Mesenchymal stem cell (in vitro differentiated cells and primary cell): ENCODE results near the gene MAP3K14.

Experiments used
- DNase-seq: peaks from one replicate; pipeline ENCODE4 v3.0.0-alpha.2; 2013
- H2AFZ ChIP-seq: one replicate; pipeline ENCODE4 v1.6.1; 2013; ENCODE audit warnings: low read depth, mild to moderate bottlenecking, control low read depth, inconsistent platforms, low read length, moderate library complexity
- H2AK5ac ChIP-seq: 2 replicates; pipeline ENCODE4 v1.6.1; 2013; ENCODE audit warnings: low read length, moderate library complexity, mild to moderate bottlenecking, inconsistent platforms; ENCODE audit not compliant: severe bottlenecking
- H2BK120ac ChIP-seq: one replicate; pipeline ENCODE4 v1.6.1; 2013; ENCODE audit warnings: low read depth, mild to moderate bottlenecking, inconsistent platforms, low read length, moderate library complexity
- H2BK12ac ChIP-seq, 2 experiments: one replicate each; pipeline ENCODE4 v1.6.1; 2013; ENCODE audit warnings: inconsistent platforms in 2 of 2, low read length in 2 of 2, mild to moderate bottlenecking in 2 of 2, moderate library complexity in 2 of 2, control low read depth in 1 of 2
- H2BK15ac ChIP-seq: one replicate; pipeline ENCODE4 v1.6.1; 2013; ENCODE audit warnings: mild to moderate bottlenecking, low read depth, inconsistent platforms; ENCODE audit not compliant: poor library complexity, severe bottlenecking
- H2BK5ac ChIP-seq: 2 replicates; pipeline ENCODE4 v1.6.1; 2013; ENCODE audit warnings: low read depth, mild to moderate bottlenecking, low read length, control low read depth, inconsistent platforms; ENCODE audit not compliant: poor library complexity, severe bottlenecking
- H3K14ac ChIP-seq, 2 experiments: one replicate each; pipeline ENCODE4 v1.6.1; 2013; ENCODE audit warnings: inconsistent platforms in 2 of 2, low read length in 2 of 2, control low read depth in 1 of 2, mild to moderate bottlenecking in 1 of 2, moderate library complexity in 1 of 2
- H3K18ac ChIP-seq, 2 experiments: one replicate each; pipeline ENCODE4 v1.6.1; 2013; ENCODE audit warnings: inconsistent platforms in 2 of 2, low read length in 2 of 2, control low read depth in 1 of 2, low read depth in 1 of 2, mild to moderate bottlenecking in 1 of 2
- H3K23ac ChIP-seq, 2 experiments: one replicate each; pipeline ENCODE4 v1.6.1; 2013; ENCODE audit warnings: inconsistent platforms in 2 of 2, low read length in 2 of 2, mild to moderate bottlenecking in 2 of 2, moderate library complexity in 2 of 2, control low read depth in 1 of 2
- H3K27ac ChIP-seq: 2 replicates; pipeline ENCODE4 v1.5.1; 2013; ENCODE audit warnings: mild to moderate bottlenecking, moderate library complexity, low read length, control low read depth, inconsistent platforms; ENCODE audit not compliant: poor library complexity, severe bottlenecking
- H3K27me3 ChIP-seq, 2 experiments: 2 replicates each; pipeline versions ENCODE4 v1.6.1 to v1.7.0; 2013; ENCODE audit warnings: low read length in 2 of 2, mild to moderate bottlenecking in 2 of 2, moderate library complexity in 2 of 2, control low read depth in 1 of 2, inconsistent platforms in 1 of 2; ENCODE audit not compliant: control insufficient read depth in 1 of 2, insufficient read depth in 1 of 2
- H3K36me3 ChIP-seq, 2 experiments: 2 replicates each; pipeline versions ENCODE4 v1.6.1 to v1.7.0; 2013; ENCODE audit warnings: low read length in 2 of 2, control low read depth in 1 of 2, inconsistent platforms in 1 of 2, low read depth in 1 of 2, mild to moderate bottlenecking in 1 of 2; ENCODE audit not compliant: insufficient read depth in 2 of 2, control insufficient read depth in 1 of 2
- H3K4ac ChIP-seq, 2 experiments: one replicate each; pipeline ENCODE4 v1.6.1; 2013; ENCODE audit warnings: inconsistent platforms in 2 of 2, low read length in 2 of 2, mild to moderate bottlenecking in 2 of 2, moderate library complexity in 2 of 2, control low read depth in 1 of 2, low read depth in 1 of 2
- H3K4me1 ChIP-seq: 2 replicates; pipeline ENCODE4 v1.6.1; 2013; ENCODE audit warnings: low read depth, low read length, control low read depth; ENCODE audit not compliant: control insufficient read depth, insufficient read depth
- H3K4me2 ChIP-seq: 2 replicates; pipeline ENCODE4 v1.6.1; 2013; ENCODE audit warnings: low read length, mild to moderate bottlenecking, inconsistent platforms; ENCODE audit not compliant: poor library complexity, severe bottlenecking
- H3K4me3 ChIP-seq, 2 experiments: 2 replicates each; pipeline versions ENCODE4 v1.5.1 to v1.7.0; 2013; ENCODE audit warnings: low read length in 2 of 2, mild to moderate bottlenecking in 2 of 2, control low read depth in 1 of 2, low read depth in 1 of 2; ENCODE audit not compliant: insufficient read depth in 1 of 2
- H3K79me1 ChIP-seq: replicated peaks from 2 replicates; pipeline ENCODE4 v1.6.1; 2013; ENCODE audit warnings: mild to moderate bottlenecking, control low read depth, low read length, inconsistent platforms; ENCODE audit not compliant: poor library complexity, severe bottlenecking
- H3K9ac ChIP-seq: 2 replicates; pipeline ENCODE4 v1.7.0; 2013; ENCODE audit warnings: mild to moderate bottlenecking, low read length, moderate library complexity
- H3K9me3 ChIP-seq: 2 replicates; pipeline ENCODE4 v1.7.0; 2013; ENCODE audit warnings: mild to moderate bottlenecking, low read length; ENCODE audit not compliant: control insufficient read depth
- H4K8ac ChIP-seq: one replicate; pipeline ENCODE4 v1.6.1; 2013; ENCODE audit warnings: inconsistent platforms, mild to moderate bottlenecking, low read length, moderate library complexity
- H4K91ac ChIP-seq: one replicate; pipeline ENCODE4 v1.6.1; 2013; ENCODE audit warnings: mild to moderate bottlenecking, low read length, inconsistent platforms
- WGBS: methylation state at CpG from one replicate; pipeline ENCODE4 v1.1.7; 2013; ENCODE audit warnings: mixed read lengths; 5-methylcytosine and 5-hydroxymethylcytosine counted together

MAP3K14 gene

DNA sequence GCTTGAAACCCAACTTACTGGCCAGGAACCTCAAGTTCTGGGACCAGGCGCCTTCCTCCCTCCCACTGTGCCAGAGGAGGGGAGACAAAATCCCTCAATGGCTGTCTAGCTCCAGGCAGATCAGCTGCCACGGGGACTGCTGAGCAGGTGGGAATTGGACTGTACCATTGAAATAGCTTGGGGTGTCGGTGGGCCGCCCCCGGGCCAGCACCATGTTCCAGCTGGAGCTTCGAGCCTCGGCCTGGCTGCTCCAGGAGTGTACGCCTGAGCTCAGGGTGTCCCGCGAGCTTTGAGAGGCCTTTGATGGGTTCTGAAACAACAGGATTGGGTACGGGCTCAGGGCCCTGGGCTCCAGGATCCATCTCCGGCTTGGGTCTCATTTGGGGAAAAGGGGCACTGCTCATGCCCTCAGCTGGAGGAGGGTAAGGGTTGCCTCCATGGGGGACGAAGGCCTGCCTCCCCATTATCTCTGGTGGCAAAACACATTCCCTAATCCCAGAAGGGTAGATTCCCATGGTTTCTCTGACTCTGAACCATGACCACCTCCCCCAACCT lies 50.4 kb downstream of the MAP3K14 start:
- Histone ChIP-seq H3K14ac (no peak overlapping the region), H3K79me1 (peaks cover 17% of the 10 kb centered on the region), H3K36me3 (peaks cover 68 to 89% of the 10 kb centered on the region in 2 experiments), H3K9ac (no peak overlapping the region), H2AK5ac (peak overlapping the region; percentile 22), H3K4me2 (no peak overlapping the region), H4K8ac (no peak overlapping the region), H3K18ac (no peak overlapping the region), H3K27me3 (peaks cover 0 to 25% of the 10 kb centered on the region in 2 experiments), H3K4me3 (no peak overlapping the region), H3K27ac (peak overlapping the region; percentile 67), H2BK12ac (no peak overlapping the region), H3K23ac (no peak overlapping the region), H2BK5ac (no peak overlapping the region), H3K4ac (no peak overlapping the region), H2AFZ (no peak overlapping the region), H3K9me3 (no peaks in the 10 kb centered on the region), H4K91ac (no peak overlapping the region), H2BK15ac (no peak overlapping the region), H2BK120ac (no peak overlapping the region), H3K4me1 (peaks cover 58% of the 10 kb centered on the region)
- no peak for DNase-seq
- WGBS, result 98% methylated on average over 12 of the region's 13 CpGs

GRCh38 chr17:45265821-45266220 lies 51.0 kb downstream of the MAP3K14 start:
- peaks cover 18% of the 10 kb centered on the region for H3K79me1 ChIP-seq
- H3K14ac ChIP-seq, result no peak overlapping the region
- H2BK12ac ChIP-seq, result no peak overlapping the region
- H2BK120ac ChIP-seq, result no peak overlapping the region
- H2BK15ac ChIP-seq, result no peak overlapping the region
- H4K91ac ChIP-seq, result no peak overlapping the region
- H4K8ac ChIP-seq, result no peak overlapping the region
- H3K27me3 ChIP-seq, result peaks cover 0 to 30% of the 10 kb centered on the region in 2 experiments
- peak overlapping the region; percentile 67 for H3K27ac ChIP-seq
- H3K18ac ChIP-seq, result no peak overlapping the region
- H3K23ac ChIP-seq, result no peak overlapping the region
- no peak overlapping the region for H3K4me3 ChIP-seq
- no peaks in the 10 kb centered on the region for H3K9me3 ChIP-seq
- peaks cover 58% of the 10 kb centered on the region for H3K4me1 ChIP-seq
- no peak overlapping the region for H2AK5ac ChIP-seq
- peak; percentile 73 for DNase-seq
- no CpG with 5 or more reads among the region's 1 CpG for WGBS
- H3K4ac ChIP-seq, result no peak overlapping the region
- H3K36me3 ChIP-seq, result peaks cover 64 to 89% of the 10 kb centered on the region in 2 experiments
- no peak overlapping the region for H3K9ac ChIP-seq
- H2AFZ ChIP-seq, result no peak overlapping the region
- no peak overlapping the region for H3K4me2 ChIP-seq
- H2BK5ac ChIP-seq, result no peak overlapping the region

GRCh38 chr17:45264988-45265387 lies 51.8 kb downstream of the MAP3K14 start:
- no peak overlapping the region for H3K18ac ChIP-seq
- H2BK120ac ChIP-seq, result no peak overlapping the region
- H4K91ac ChIP-seq, result no peak overlapping the region
- no peak overlapping the region for H2AFZ ChIP-seq
- no peak overlapping the region for H3K23ac ChIP-seq
- H2BK12ac ChIP-seq, result no peak overlapping the region
- H3K27ac ChIP-seq, result no peak overlapping the region
- 92% methylated on average over 8 of the region's 8 CpGs for WGBS
- no peak overlapping the region for H3K4ac ChIP-seq
- H3K4me1 ChIP-seq, result peaks cover 61% of the 10 kb centered on the region
- H3K36me3 ChIP-seq, result peaks cover 56 to 84% of the 10 kb centered on the region in 2 experiments
- peaks cover 0 to 34% of the 10 kb centered on the region in 2 experiments for H3K27me3 ChIP-seq
- no peak for DNase-seq
- no peaks in the 10 kb centered on the region for H3K9me3 ChIP-seq
- H3K4me2 ChIP-seq, result no peak overlapping the region
- no peak overlapping the region for H2AK5ac ChIP-seq
- no peak overlapping the region for H3K4me3 ChIP-seq
- H3K9ac ChIP-seq, result no peak overlapping the region
- H3K79me1 ChIP-seq, result peaks cover 13% of the 10 kb centered on the region
- H4K8ac ChIP-seq, result no peak overlapping the region
- no peak overlapping the region for H3K14ac ChIP-seq
- no peak overlapping the region for H2BK15ac ChIP-seq
- no peak overlapping the region for H2BK5ac ChIP-seq

DNA sequence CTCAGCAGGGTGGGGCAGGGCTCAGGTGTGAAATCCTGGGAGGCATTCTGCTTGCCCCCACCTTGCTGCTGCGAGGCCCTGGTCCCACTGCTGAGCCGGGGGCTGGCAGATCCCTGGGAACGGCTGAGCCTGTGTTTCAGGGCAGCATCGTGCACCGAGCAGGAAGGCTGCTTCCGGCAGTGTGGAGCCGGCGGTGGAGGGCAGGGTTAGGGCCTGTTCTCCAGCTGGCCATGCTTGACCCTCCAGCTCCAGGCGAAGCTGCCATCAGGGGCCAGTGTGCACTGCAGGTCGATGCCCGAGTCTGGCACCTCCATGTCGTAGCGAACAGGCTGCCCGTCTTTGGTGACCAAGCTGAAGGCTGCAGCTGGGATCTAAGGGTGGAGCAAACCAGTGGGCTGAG lies 52.4 kb downstream of the MAP3K14 start:
- no peak overlapping the region for H3K18ac ChIP-seq
- no peak overlapping the region for H3K27ac ChIP-seq
- no peak overlapping the region for H3K14ac ChIP-seq
- H2BK5ac ChIP-seq, result no peak overlapping the region
- peaks cover 10% of the 10 kb centered on the region for H3K79me1 ChIP-seq
- no peak overlapping the region for H2BK12ac ChIP-seq
- H4K91ac ChIP-seq, result no peak overlapping the region
- no peak overlapping the region for H2BK120ac ChIP-seq
- no peak for DNase-seq
- no peak overlapping the region for H4K8ac ChIP-seq
- H2AK5ac ChIP-seq, result no peak overlapping the region
- H2AFZ ChIP-seq, result no peak overlapping the region
- no peak overlapping the region for H3K4me2 ChIP-seq
- H3K4me3 ChIP-seq, result no peak overlapping the region
- no peak overlapping the region for H3K4ac ChIP-seq
- H3K36me3 ChIP-seq, result peaks cover 50 to 78% of the 10 kb centered on the region in 2 experiments
- H2BK15ac ChIP-seq, result no peak overlapping the region
- H3K9me3 ChIP-seq, result no peaks in the 10 kb centered on the region
- H3K23ac ChIP-seq, result no peak overlapping the region
- 97% methylated on average over 14 of the region's 14 CpGs for WGBS
- no peak overlapping the region for H3K9ac ChIP-seq
- H3K27me3 ChIP-seq, result peaks cover 0 to 33% of the 10 kb centered on the region in 2 experiments
- H3K4me1 ChIP-seq, result peaks cover 61% of the 10 kb centered on the region
